Stimulated activated CD8-positive, alpha-beta memory T cell treated with anti-CD3 and anti-CD28 coated beads, Interleukin-15, amount 100 ng/mL, for 48 hours (primary cell): ENCODE data around the gene PHIP.

Source experiments
- DNase-seq, 2 donors: peaks; one replicate each; pipeline ENCODE4 v3.0.0-alpha.2; 2020; ENCODE audit warnings: low read depth in 2 of 2

Gene PHIP

GRCh38 chr6:79009819-79010218 is 68.2 kb downstream of the PHIP start:
- DNase-seq = no peak

GRCh38 chr6:79005497-79005896 is 72.6 kb downstream of the PHIP start:
- DNase-seq = no peak

- no peak for DNase-seq
These were observed 73.0 kb downstream of the PHIP start for GRCh38 chr6:79005024-79005423.

- DNase-seq = no peak
These were observed 73.8 kb downstream of the PHIP start for GRCh38 chr6:79004239-79004638.

GRCh38 chr6:79001415-79001814 is 76.6 kb downstream of the PHIP start:
- DNase-seq = no peak

- no peak for DNase-seq
These were observed 78.3 kb downstream of the PHIP start for GRCh38 chr6:78999737-79000136.

GRCh38 chr6:78995946-78996345 is 82.1 kb downstream of the PHIP start:
- DNase-seq = no peak

GRCh38 chr6:78995346-78995745 is 82.7 kb downstream of the PHIP start:
- no peak for DNase-seq

- no peak for DNase-seq
These were observed 84.1 kb downstream of the PHIP start for GRCh38 chr6:78993955-78994354.

GRCh38 chr6:78989191-78989590 is 88.9 kb downstream of the PHIP start:
- no peak for DNase-seq

GRCh38 chr6:78986161-78986560 is 91.9 kb downstream of the PHIP start:
- no peak for DNase-seq

GRCh38 chr6:78984225-78984950 is 93.7 kb downstream of the PHIP start:
- no peak for DNase-seq

- no peak for DNase-seq
These were observed 110.9 kb downstream of the PHIP start for GRCh38 chr6:78967191-78967590.

GRCh38 chr6:78966542-78966941 is 111.5 kb downstream of the PHIP start:
- DNase-seq = no peak

GRCh38 chr6:78962448-78962847 is 115.6 kb downstream of the PHIP start:
- DNase-seq = no peak

GRCh38 chr6:78954740-78955139 is 123.3 kb downstream of the PHIP start:
- no peak for DNase-seq

GRCh38 chr6:78953798-78954197 is 124.3 kb downstream of the PHIP start:
- no peak for DNase-seq

GRCh38 chr6:78952362-78952761 is 125.7 kb downstream of the PHIP start:
- DNase-seq = no peak

- no peak for DNase-seq
These were observed 129.3 kb downstream of the PHIP start for GRCh38 chr6:78948785-78949184.

GRCh38 chr6:78947962-78948361 is 130.1 kb downstream of the PHIP start:
- no peak for DNase-seq

GRCh38 chr6:78947529-78947928 is 130.5 kb downstream of the PHIP start:
- no peak for DNase-seq

GRCh38 chr6:78942446-78942845 is 135.6 kb downstream of the PHIP start:
- DNase-seq = no peak

- no peak for DNase-seq
These were observed 141.5 kb downstream of the PHIP start for GRCh38 chr6:78936515-78936914.

GRCh38 chr6:78935553-78935952 is 142.5 kb downstream of the PHIP start:
- no peak for DNase-seq
